Brain microvascular endothelial cell (primary cell): ENCODE data around the gene TAF4.

Experiments
- DNase-seq: peaks from one replicate; pipeline ENCODE4 v3.0.0-alpha.2; 2020
- H3K27ac ChIP-seq: fragments of 250-450 bp; sonication (Bioruptor Pico); 2 replicates; pipeline ENCODE4 v1.5.1; 2020; ENCODE audit warnings: mild to moderate bottlenecking, moderate library complexity
- H3K27me3 ChIP-seq: fragments of 250-450 bp; sonication (Bioruptor Pico); replicated peaks from 2 replicates; pipeline ENCODE4 v1.5.1; 2020; ENCODE audit warnings: mild to moderate bottlenecking
- H3K36me3 ChIP-seq: fragments of 250-450 bp; sonication (Bioruptor Pico); replicated peaks from 2 replicates; pipeline ENCODE4 v1.5.1; 2020; ENCODE audit warnings: mild to moderate bottlenecking
- H3K4me3 ChIP-seq: 2 replicates; pipeline ENCODE4 v1.5.1; 2011; ENCODE audit warnings: low read depth, mild to moderate bottlenecking, control low read depth, low read length, moderate library complexity
- in situ Hi-C: cut with HindIII; loops from 2 replicates; pipeline ENCODE4 v1.10.0; 2017; ENCODE audit warnings: low sequenced_read_pairs, low pct_ligation_motif_present
- TF ChIP-seq, protein P1 (sequence below): IDR thresholded peaks from 2 replicates; pipeline ENCODE4 v1.5.1; 2011; ENCODE audit warnings: low read depth, mild to moderate bottlenecking, moderate library complexity, low read length, control low read depth, inconsistent platforms; ENCODE audit errors: missing control alignments

TAF4 gene

DNA sequence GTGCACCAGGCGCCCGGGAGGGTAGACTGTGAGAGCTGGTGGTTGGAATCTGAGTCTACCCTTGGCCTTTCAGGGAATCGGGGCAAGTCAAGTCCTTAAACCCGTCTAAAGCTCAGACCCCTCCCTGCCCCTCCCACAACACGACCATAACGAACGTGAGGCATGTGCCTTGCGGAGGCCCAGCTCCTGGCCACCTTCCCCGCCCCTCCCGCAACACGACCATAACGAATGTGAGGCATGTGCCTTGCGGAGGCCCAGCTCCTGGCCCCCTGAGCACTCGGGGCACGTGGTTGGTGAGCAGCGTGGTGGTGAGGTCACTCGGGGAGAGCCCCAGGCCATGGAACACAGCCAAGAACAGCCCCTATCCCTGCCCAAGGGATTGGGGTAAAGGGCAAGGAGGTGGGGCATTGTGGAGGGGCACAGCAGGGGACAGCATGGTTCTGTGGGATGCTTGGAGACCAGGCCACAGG is 132.2 kb downstream of the TAF4 start:
- Histone ChIP-seq H3K36me3 (no peaks in the 10 kb centered on the region), H3K27me3 (no peaks in the 10 kb centered on the region), H3K4me3 (no peak overlapping the region), H3K27ac (no peak overlapping the region)
- no peak for DNase-seq
- in situ Hi-C loops: no loop called here
- TF ChIP-seq, protein P1, sequence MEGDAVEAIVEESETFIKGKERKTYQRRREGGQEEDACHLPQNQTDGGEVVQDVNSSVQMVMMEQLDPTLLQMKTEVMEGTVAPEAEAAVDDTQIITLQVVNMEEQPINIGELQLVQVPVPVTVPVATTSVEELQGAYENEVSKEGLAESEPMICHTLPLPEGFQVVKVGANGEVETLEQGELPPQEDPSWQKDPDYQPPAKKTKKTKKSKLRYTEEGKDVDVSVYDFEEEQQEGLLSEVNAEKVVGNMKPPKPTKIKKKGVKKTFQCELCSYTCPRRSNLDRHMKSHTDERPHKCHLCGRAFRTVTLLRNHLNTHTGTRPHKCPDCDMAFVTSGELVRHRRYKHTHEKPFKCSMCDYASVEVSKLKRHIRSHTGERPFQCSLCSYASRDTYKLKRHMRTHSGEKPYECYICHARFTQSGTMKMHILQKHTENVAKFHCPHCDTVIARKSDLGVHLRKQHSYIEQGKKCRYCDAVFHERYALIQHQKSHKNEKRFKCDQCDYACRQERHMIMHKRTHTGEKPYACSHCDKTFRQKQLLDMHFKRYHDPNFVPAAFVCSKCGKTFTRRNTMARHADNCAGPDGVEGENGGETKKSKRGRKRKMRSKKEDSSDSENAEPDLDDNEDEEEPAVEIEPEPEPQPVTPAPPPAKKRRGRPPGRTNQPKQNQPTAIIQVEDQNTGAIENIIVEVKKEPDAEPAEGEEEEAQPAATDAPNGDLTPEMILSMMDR: no peak

DNA sequence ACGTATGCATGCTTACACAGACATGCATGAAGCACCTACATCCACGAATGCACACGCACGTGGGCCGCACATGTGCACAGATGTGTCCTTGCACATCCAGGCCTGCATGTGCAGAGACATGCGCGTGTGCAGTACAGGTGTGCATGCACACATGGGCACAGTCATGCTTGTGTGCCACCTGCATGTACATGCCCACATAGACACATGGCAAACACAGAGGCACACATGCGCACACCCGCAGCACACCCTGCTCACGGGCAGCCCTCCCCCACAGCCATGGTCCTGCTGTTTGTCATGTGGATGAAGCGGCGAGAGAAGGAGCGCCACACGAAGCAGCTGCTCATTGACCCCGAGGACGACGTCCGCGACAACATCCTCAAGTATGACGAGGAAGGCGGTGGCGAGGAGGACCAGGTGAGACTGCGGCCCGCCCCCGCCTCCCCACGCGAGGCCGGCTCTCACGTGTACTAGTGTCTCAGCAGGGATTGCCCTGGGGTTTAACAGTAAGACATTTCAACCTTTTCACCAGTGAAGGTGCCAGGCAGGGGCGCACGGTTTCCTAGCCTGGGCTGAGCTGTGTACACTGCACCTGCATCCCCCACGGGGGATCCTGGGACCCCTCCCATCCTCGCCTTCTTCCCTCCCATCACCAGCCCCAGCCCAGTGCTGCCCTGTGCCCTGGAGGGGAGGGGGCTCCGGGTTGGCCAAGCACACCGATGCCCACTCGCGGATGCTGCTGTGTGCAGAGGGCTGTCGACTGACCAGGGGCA is 132.8 kb downstream of the TAF4 start:
- no peaks in the 10 kb centered on the region for H3K27me3 ChIP-seq
- in situ Hi-C loops: no loop called here
- H3K4me3 ChIP-seq: no peak overlapping the region
- H3K27ac ChIP-seq: no peak overlapping the region
- TF ChIP-seq, protein P1: no peak
- no peak for DNase-seq
- H3K36me3 ChIP-seq: no peaks in the 10 kb centered on the region

DNA sequence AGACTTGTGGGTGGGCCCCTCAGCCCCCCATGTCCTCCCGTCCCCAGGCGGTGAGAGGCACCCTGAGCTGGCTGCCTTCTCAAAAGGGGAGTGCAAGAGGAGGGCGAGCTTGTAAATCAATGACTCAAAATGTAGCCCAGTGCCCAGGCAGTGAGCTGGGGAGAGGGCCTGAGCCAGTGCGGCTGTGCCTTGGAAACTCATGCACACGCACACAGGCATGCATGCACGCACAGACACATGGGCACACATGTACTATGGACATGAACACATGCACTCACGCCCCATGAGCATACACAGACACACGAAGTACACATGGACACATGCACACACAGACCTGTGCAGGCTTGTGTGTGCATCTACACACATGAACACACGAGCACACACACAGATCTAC is 133.5 kb downstream of the TAF4 start:
- no peak for DNase-seq
- Histone ChIP-seq H3K27me3 (no peaks in the 10 kb centered on the region), H3K36me3 (no peaks in the 10 kb centered on the region), H3K27ac (no peak overlapping the region), H3K4me3 (no peak overlapping the region)
- in situ Hi-C loops: no loop called here
- TF ChIP-seq, protein P1: no peak

DNA sequence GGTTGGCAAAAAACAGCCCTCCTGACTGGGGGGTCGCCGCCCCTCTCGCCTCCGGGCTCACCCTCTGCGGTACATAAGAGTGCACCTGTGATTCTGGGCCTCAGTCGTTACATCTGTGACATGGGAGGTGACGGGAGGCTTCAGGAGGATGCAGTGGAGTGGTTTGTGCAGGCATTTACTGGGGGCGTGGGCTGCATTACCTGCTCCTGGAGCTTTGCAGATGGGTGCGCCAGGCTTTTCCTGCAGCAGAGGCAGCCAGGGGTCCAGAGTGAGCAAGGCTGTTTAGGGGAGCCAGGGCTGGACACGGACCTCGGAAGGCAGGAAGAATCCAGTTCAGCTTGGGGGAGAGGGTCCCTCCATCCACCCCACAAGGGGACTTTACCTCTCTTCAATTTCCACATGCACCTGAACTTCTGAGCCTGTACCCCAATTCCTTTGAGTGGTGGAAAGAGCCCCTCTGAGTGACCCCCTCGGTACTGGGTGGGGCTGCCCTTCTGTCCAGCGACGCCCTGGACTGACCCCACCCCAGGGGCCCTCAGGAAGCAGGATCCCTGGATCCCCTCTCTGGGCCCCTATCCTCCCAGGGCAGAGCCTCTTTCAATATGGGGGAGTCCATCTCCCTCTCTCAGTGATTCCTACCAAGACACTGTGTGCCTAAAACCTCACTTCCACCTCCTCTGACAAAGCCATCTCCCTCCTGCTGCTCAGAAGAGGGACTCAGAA is 134.0 kb downstream of the TAF4 start:
- no peak overlapping the region for H3K4me3 ChIP-seq
- no peaks in the 10 kb centered on the region for H3K27me3 ChIP-seq
- DNase-seq: no peak
- H3K36me3 ChIP-seq: no peaks in the 10 kb centered on the region
- TF ChIP-seq, protein P1: no peak
- in situ Hi-C loops: no loop called here
- H3K27ac ChIP-seq: no peak overlapping the region

DNA sequence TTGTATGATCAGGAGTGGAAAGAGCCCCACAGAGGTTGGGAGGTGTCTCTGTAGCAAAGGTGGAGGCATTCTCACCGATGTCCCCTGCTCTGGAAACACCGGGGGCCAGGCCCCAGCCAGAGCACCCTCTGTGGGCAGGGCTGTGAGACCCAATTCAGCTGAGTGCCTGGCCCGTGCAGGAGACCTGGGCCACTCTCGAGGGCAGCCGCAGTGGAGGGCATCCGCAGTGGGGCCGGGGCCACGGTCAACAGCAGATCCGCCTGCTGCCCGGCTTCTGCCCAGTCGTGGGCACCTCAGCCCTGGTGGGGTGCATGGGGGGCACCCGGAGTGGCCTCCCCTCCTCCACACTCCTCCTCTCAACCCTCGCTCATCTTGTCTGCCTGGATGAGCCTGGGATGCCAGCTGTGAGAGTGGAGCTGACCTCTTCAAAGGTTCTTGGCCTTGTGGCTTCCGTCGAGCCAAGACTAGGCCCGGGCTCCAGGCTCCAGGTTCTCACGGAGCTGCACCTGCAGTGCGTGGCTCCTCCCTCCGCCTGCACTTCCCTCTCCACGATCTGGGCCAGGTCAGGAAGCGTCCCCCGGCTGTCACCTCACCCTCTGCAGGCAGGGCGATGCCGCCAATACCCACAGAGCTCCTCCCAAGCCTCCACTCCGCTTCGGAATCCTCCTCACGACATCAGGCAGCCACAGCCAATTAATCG is 134.8 kb downstream of the TAF4 start:
- Histone ChIP-seq H3K36me3 (no peaks in the 10 kb centered on the region), H3K27me3 (no peaks in the 10 kb centered on the region), H3K4me3 (no peak overlapping the region), H3K27ac (no peak overlapping the region)
- no peak for DNase-seq
- in situ Hi-C loops: no loop called here
- TF ChIP-seq, protein P1: no peak
